ENCODE results near the gene SOX11. TPM values are rescaled to one million over a fixed set of nuclear protein-coding genes. Genes with fewer than 3 reads are reported as not detected.

Gene SOX11
- polyA plus RNA-seq, 1 donor from 2014 or later: 146 TPM

GRCh38 chr2:5741242-5741641 is 49.1 kb downstream of the SOX11 start:
- H4K20me1 ChIP-seq (ENCODE audit: insufficient read depth): no peaks in the 10 kb centered on the region
- no peak overlapping the region for H3K9ac ChIP-seq (ENCODE audit: low read length)
- no peak overlapping the region for H3K4me3 ChIP-seq (ENCODE audit: low read length)
- no peaks in the 10 kb centered on the region for H3K36me3 ChIP-seq (ENCODE audit: insufficient read depth, low read length)
- H3K4me2 ChIP-seq (ENCODE audit: low read length): no peak overlapping the region
- H3K9me3 ChIP-seq (ENCODE audit: low read length): no peaks in the 10 kb centered on the region
- H3K27ac ChIP-seq (ENCODE audit: low read length): no peak overlapping the region
- no peaks in the 10 kb centered on the region for H3K9me2 ChIP-seq (ENCODE audit: insufficient read depth, low read length)
- H3K27me3 ChIP-seq (ENCODE audit: insufficient read depth, low read depth, low read length): no peaks in the 10 kb centered on the region
- no peaks in the 10 kb centered on the region for H3K79me2 ChIP-seq (replicated peaks; ENCODE audit: insufficient read depth, low read length)
- H2AFZ ChIP-seq (ENCODE audit: low read depth, low read length): no peak overlapping the region
- no peaks in the 10 kb centered on the region for H3F3A ChIP-seq (ENCODE audit: insufficient read depth, low read length, poor library complexity, severe bottlenecking)
- TF ChIP-seq POLR2AphosphoS5 (IDR thresholded peaks at IDR 0.05) (no peak), EP300 (conservative IDR thresholded peaks at IDR 0.05; ENCODE audit: poor library complexity, severe bottlenecking) (no peak), CTCF (IDR thresholded peaks at IDR 0.05; ENCODE audit: poor library complexity, severe bottlenecking) (no peak)

- Histone ChIP-seq H3K79me2 (replicated peaks; ENCODE audit: insufficient read depth, low read length) (no peaks in the 10 kb centered on the region), H2AFZ (ENCODE audit: low read depth, low read length) (no peak overlapping the region), H3K27ac (ENCODE audit: low read length) (no peak overlapping the region), H3K9me3 (ENCODE audit: low read length) (no peaks in the 10 kb centered on the region), H3K4me2 (ENCODE audit: low read length) (no peak overlapping the region), H3K27me3 (ENCODE audit: insufficient read depth, low read depth, low read length) (no peaks in the 10 kb centered on the region), H3K4me3 (ENCODE audit: low read length) (no peak overlapping the region), H3F3A (ENCODE audit: insufficient read depth, low read length, poor library complexity, severe bottlenecking) (no peaks in the 10 kb centered on the region), H3K36me3 (ENCODE audit: insufficient read depth, low read length) (no peaks in the 10 kb centered on the region), H3K9me2 (ENCODE audit: insufficient read depth, low read length) (no peaks in the 10 kb centered on the region), H3K9ac (ENCODE audit: low read length) (no peak overlapping the region), H4K20me1 (ENCODE audit: insufficient read depth) (no peaks in the 10 kb centered on the region)
- TF ChIP-seq EP300 (conservative IDR thresholded peaks at IDR 0.05; ENCODE audit: poor library complexity, severe bottlenecking) (no peak), REST (IDR thresholded peaks at IDR 0.05; ENCODE audit: borderline replicate concordance) (no peak), TAF1 (IDR thresholded peaks at IDR 0.05; ENCODE audit: low read depth) (no peak), SMC3 (conservative IDR thresholded peaks at IDR 0.05; ENCODE audit: poor library complexity) (no peak), RAD21 (conservative IDR thresholded peaks at IDR 0.05) (no peak), POLR2AphosphoS5 (IDR thresholded peaks at IDR 0.05) (no peak), CTCF (IDR thresholded peaks at IDR 0.05; ENCODE audit: poor library complexity, severe bottlenecking) (no peak), EZH2 (IDR thresholded peaks at IDR 0.05; ENCODE audit: borderline replicate concordance, insufficient read depth, low read length, poor library complexity, severe bottlenecking) (no peak), MXI1 (conservative IDR thresholded peaks at IDR 0.05; ENCODE audit: poor library complexity, severe bottlenecking) (no peak)
Observed at GRCh38 chr2:5742126-5742525, 49.9 kb downstream of the SOX11 start.
